Ascending aorta (tissue), 2 donors: ENCODE measurements around the gene KLHL4. TPM values are rescaled to one million over a fixed set of nuclear protein-coding genes. Genes with fewer than 3 reads are reported as not detected.

Source experiments
- DNase-seq, 2 donors: peaks; one replicate each; pipeline ENCODE4 v3.0.0-alpha.2; 2019; ENCODE audit warnings: low spot score in 2 of 2
- H3K27ac ChIP-seq, 2 donors: fragments of 200-600 bp; sonication (generic); one replicate each; pipeline ENCODE4 v1.5.1; 2016 to 2017; ENCODE audit warnings: mild to moderate bottlenecking in 1 of 2
- H3K27me3 ChIP-seq: fragments of 200-600 bp; sonication (generic); one replicate; pipeline ENCODE4 v1.5.1; 2017
- H3K36me3 ChIP-seq, 2 donors: fragments of 200-600 bp; sonication (generic); one replicate each; pipeline ENCODE4 v1.5.1; 2016
- H3K4me1 ChIP-seq, 2 donors: fragments of 200-600 bp; sonication (generic); one replicate each; pipeline ENCODE4 v1.5.1; 2016 to 2017; ENCODE audit warnings: mild to moderate bottlenecking in 1 of 2
- H3K4me3 ChIP-seq, 2 donors: fragments of 200-600 bp; sonication (generic); one replicate each; pipeline ENCODE4 v1.5.1; 2016 to 2017; ENCODE audit warnings: mild to moderate bottlenecking in 1 of 2
- H3K9me3 ChIP-seq, 2 donors: fragments of 200-600 bp; sonication (generic); one replicate each; pipeline ENCODE4 v1.5.1; 2016
- intact Hi-C: fragments of 100-400 bp; cut with DNase I; formaldehyde crosslinking; loops from one replicate; pipeline ENCODE4 v1.15.1; 2023
- total RNA-seq: library from RNA; depleted of rRNA; stranded (reverse); fragments of >200 nt; gene quantifications from one replicate; pipeline ENCODE4 v1.1.0, GENCODE V29; 2016
- TF ChIP-seq, protein P1 (sequence below), 3 experiments: fragments of 200-600 bp in 2 of 3; fragments of 450-650 bp in 1 of 3; sonication (generic) in 2 of 3; IDR thresholded peaks; one replicate each; pipeline ENCODE4 v1.5.1; 2016 to 2019; ENCODE audit warnings: antibody characterized with exemption in 3 of 3, mild to moderate bottlenecking in 1 of 3, moderate library complexity in 1 of 3

KLHL4 gene
- total RNA-seq, 1 donor from 2014 or later = 0.21 TPM

DNA sequence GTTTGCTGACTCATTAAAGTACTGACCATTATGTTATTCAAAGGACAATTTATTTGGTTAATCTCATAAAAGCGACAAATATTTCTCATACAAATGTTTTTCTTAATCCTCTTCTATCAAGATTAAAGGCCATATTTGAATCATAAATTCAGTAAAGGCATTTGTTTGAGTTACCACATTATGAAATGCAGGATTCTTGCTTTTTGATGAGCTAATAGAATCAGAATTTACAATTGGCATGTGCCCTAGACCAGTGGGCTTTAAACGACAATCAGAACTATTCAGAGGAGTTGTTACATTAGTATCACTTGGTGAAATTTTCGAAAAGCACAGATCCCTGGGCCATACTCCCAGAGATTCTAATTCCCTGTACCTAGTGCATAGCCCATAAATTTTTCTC, 55.3 kb downstream of the KLHL4 start:
- H3K27ac ChIP-seq = no peak overlapping the region
- H3K9me3 ChIP-seq = no peaks in the 10 kb centered on the region
- no peaks in the 10 kb centered on the region for H3K36me3 ChIP-seq
- intact Hi-C loops = no loop called here
- no peaks in the 10 kb centered on the region for H3K27me3 ChIP-seq
- no peak overlapping the region for H3K4me3 ChIP-seq
- TF ChIP-seq, protein P1, sequence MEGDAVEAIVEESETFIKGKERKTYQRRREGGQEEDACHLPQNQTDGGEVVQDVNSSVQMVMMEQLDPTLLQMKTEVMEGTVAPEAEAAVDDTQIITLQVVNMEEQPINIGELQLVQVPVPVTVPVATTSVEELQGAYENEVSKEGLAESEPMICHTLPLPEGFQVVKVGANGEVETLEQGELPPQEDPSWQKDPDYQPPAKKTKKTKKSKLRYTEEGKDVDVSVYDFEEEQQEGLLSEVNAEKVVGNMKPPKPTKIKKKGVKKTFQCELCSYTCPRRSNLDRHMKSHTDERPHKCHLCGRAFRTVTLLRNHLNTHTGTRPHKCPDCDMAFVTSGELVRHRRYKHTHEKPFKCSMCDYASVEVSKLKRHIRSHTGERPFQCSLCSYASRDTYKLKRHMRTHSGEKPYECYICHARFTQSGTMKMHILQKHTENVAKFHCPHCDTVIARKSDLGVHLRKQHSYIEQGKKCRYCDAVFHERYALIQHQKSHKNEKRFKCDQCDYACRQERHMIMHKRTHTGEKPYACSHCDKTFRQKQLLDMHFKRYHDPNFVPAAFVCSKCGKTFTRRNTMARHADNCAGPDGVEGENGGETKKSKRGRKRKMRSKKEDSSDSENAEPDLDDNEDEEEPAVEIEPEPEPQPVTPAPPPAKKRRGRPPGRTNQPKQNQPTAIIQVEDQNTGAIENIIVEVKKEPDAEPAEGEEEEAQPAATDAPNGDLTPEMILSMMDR (IDR thresholded peaks at IDR 0.05) = no peak
- no peak for DNase-seq
- no peaks in the 10 kb centered on the region for H3K4me1 ChIP-seq

DNA sequence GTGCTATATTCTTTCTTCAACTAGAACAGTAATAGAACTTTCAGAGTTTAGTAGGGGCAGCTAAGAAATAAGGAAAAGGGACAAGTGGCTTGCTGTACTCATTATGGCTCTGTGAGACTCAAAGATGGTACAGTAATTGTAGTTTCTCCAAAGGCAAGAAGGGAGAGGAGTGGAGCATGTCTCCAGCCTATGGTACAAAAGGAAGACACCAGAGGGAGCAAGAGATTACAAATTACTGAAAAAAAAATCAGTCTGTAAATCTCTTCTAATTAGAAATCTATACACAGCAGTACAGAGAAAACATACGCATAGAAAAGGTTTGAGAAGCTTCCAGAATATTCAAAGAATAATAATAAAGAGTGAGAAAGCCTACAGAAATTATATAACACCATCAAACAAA, 61.4 kb downstream of the KLHL4 start:
- Histone ChIP-seq H3K27me3 (no peaks in the 10 kb centered on the region), H3K27ac (no peak overlapping the region), H3K4me1 (no peaks in the 10 kb centered on the region), H3K4me3 (no peak overlapping the region), H3K9me3 (no peaks in the 10 kb centered on the region), H3K36me3 (no peaks in the 10 kb centered on the region)
- DNase-seq = no peak
- TF ChIP-seq, protein P1 (IDR thresholded peaks at IDR 0.05) = no peak
- intact Hi-C loops = no loop called here

DNA sequence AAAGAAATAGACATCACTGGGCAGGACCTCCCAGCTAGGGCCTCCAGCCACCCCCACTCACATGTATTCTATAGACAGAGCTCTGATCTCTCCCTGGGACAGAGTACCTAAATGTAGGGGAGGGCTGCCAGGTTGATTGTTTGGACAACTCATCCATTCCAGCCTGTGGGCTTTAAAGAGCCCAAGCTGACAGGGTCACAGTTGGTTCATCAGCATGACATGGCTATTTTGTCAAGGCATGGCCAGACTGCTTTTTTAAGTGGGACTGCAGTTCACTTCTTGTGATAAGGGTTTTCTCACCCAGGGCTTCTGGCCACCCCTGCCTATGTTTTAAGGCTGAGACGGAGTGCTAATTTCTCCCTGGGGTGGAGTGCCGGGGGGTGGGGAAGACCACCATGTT, 63.3 kb downstream of the KLHL4 start:
- H3K4me1 ChIP-seq = no peaks in the 10 kb centered on the region
- H3K27ac ChIP-seq = no peak overlapping the region
- H3K27me3 ChIP-seq = no peaks in the 10 kb centered on the region
- no peak for DNase-seq
- H3K36me3 ChIP-seq = no peaks in the 10 kb centered on the region
- TF ChIP-seq, protein P1 (IDR thresholded peaks at IDR 0.05) = no peak
- no peaks in the 10 kb centered on the region for H3K9me3 ChIP-seq
- intact Hi-C loops = no loop called here
- no peak overlapping the region for H3K4me3 ChIP-seq

DNA sequence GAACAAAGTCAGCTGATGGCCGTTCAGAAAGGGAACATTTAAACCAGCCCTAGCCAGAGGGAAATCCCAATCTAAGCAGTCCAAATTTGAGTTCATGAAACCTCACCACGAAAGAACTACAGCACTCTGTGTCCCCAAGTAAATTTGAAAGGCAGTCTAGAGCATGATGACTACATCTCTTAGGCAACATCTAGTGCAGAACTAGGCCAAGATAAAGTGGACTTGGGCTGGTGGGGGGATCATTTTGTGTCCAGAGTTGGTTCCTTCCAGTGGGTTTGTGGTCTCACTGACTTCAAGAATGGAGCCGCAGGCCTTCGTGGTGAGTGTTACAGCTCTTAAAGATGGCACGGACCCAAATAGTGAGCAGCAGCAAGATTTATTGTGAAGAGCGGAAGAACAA, 64.9 kb downstream of the KLHL4 start:
- DNase-seq = no peak
- intact Hi-C loops = no loop called here
- no peaks in the 10 kb centered on the region for H3K27me3 ChIP-seq
- H3K4me3 ChIP-seq = no peak overlapping the region
- H3K36me3 ChIP-seq = no peaks in the 10 kb centered on the region
- no peaks in the 10 kb centered on the region for H3K4me1 ChIP-seq
- TF ChIP-seq, protein P1 (IDR thresholded peaks at IDR 0.05) = no peak
- H3K9me3 ChIP-seq = no peaks in the 10 kb centered on the region
- H3K27ac ChIP-seq = no peak overlapping the region

DNA sequence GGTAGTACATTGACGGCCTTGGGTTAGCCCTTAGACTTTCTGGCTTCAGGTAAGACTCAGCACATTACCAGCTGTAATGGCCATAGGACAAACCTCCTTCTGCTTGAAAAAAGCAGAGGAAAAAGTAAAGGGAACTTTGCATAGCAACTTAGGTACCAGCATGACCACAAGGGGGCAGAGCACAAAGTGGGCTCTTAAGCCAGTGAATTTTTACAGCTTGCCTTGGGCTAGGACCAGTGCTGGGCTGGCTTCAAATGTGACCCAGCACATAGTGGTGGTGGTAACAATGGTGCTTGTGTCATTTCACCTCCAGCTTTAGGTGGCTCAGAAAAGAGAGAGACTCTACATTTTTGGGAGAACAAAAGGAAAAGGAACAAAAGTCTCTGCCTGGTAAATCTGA, 66.1 kb downstream of the KLHL4 start:
- no peaks in the 10 kb centered on the region for H3K4me1 ChIP-seq

More for the DNA sequence above, 66.1 kb downstream of the KLHL4 start:
- intact Hi-C loops = no loop called here
- H3K9me3 ChIP-seq = no peaks in the 10 kb centered on the region
- DNase-seq = no peak
- no peak overlapping the region for H3K4me3 ChIP-seq
- H3K27me3 ChIP-seq = no peaks in the 10 kb centered on the region
- TF ChIP-seq, protein P1 (IDR thresholded peaks at IDR 0.05) = no peak
- no peak overlapping the region for H3K27ac ChIP-seq
- H3K36me3 ChIP-seq = no peaks in the 10 kb centered on the region
